ENCODE results near the gene FAM83D. TPM values are rescaled to one million over a fixed set of nuclear protein-coding genes. Genes with fewer than 3 reads are reported as not detected.

Gene FAM83D, protein sequence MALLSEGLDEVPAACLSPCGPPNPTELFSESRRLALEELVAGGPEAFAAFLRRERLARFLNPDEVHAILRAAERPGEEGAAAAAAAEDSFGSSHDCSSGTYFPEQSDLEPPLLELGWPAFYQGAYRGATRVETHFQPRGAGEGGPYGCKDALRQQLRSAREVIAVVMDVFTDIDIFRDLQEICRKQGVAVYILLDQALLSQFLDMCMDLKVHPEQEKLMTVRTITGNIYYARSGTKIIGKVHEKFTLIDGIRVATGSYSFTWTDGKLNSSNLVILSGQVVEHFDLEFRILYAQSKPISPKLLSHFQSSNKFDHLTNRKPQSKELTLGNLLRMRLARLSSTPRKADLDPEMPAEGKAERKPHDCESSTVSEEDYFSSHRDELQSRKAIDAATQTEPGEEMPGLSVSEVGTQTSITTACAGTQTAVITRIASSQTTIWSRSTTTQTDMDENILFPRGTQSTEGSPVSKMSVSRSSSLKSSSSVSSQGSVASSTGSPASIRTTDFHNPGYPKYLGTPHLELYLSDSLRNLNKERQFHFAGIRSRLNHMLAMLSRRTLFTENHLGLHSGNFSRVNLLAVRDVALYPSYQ
- 73.9 and 76.7 TPM in 2 replicates for total RNA-seq (ENCODE audit: low replicate concordance)

DNA sequence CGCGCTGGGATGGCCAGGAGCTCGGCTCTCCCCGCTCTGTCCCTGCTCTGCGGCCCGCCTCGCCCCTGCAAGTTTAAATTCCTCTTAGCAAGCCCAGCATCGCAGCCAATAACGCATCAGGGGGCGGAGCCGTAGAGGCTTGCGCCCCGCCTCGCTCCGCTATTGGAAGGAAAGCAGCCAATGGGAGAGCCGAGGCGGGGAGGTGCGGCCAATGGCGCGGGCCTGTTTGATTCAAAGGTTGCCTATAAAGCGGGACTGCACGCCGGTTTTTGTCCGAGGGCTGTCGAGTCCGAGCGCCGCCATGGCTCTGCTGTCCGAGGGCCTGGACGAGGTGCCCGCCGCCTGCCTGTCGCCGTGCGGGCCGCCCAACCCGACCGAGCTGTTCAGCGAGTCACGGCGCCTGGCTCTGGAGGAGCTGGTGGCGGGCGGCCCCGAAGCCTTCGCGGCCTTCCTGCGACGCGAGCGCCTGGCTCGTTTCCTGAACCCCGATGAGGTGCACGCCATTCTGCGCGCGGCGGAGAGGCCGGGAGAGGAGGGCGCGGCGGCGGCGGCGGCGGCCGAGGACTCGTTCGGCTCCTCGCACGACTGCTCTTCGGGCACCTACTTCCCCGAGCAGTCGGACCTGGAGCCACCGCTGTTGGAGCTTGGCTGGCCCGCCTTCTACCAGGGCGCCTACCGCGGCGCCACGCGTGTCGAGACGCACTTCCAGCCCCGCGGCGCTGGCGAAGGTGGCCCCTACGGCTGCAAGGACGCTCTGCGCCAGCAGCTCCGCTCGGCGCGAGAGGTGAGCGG, at the start of gene FAM83D:
Gene FAM83D, plus strand, starts transcription at position 276 of the 792 bp plus-strand sequence. Its CDS starts 26 bp downstream, at position 302.
- Histone ChIP-seq H3F3A (ENCODE audit: low read depth) (peaks cover 13% of the 10 kb centered on the region), H3K9ac (peak within 1 kb of the TSS; percentile 73), H3K27me3 (no peaks in the 10 kb centered on the region), H3K36me3 (no peaks in the 10 kb centered on the region), H3K27ac (no peak within 1 kb of the TSS), H3K4me3 (peak within 1 kb of the TSS; percentile 83), H3K4me1 (peaks cover 17% of the 10 kb centered on the region), H2AFZ (replicated peaks) (peak within 1 kb of the TSS; percentile 32), H3K9me3 (ENCODE audit: low read depth) (no peaks in the 10 kb centered on the region), H3K4me2 (peak within 1 kb of the TSS; percentile 96), H4K20me1 (ENCODE audit: low read depth) (peaks cover 45% of the 10 kb centered on the region), H3K79me2 (ENCODE audit: low read depth) (peaks cover 50% of the 10 kb centered on the region)
- peak; percentile 26 for TF ChIP-seq EZH2 (IDR thresholded peaks at IDR 0.05)
- TF ChIP-seq, protein P1, sequence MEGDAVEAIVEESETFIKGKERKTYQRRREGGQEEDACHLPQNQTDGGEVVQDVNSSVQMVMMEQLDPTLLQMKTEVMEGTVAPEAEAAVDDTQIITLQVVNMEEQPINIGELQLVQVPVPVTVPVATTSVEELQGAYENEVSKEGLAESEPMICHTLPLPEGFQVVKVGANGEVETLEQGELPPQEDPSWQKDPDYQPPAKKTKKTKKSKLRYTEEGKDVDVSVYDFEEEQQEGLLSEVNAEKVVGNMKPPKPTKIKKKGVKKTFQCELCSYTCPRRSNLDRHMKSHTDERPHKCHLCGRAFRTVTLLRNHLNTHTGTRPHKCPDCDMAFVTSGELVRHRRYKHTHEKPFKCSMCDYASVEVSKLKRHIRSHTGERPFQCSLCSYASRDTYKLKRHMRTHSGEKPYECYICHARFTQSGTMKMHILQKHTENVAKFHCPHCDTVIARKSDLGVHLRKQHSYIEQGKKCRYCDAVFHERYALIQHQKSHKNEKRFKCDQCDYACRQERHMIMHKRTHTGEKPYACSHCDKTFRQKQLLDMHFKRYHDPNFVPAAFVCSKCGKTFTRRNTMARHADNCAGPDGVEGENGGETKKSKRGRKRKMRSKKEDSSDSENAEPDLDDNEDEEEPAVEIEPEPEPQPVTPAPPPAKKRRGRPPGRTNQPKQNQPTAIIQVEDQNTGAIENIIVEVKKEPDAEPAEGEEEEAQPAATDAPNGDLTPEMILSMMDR (IDR thresholded peaks at IDR 0.05): no peak
- peaks cover 28% of the 10 kb centered on the region for H3K4me1 Mint-ChIP-seq
- peak; percentile 98 for DNase-seq (ENCODE audit: low spot score)
- peak within 1 kb of the TSS; percentile 95 for H3K4me3 Mint-ChIP-seq
- peak within 1 kb of the TSS; percentile 66 for H3K27ac Mint-ChIP-seq
- H3K36me3 Mint-ChIP-seq: peaks cover 13% of the 10 kb centered on the region
- H3K9me3 Mint-ChIP-seq: no peaks in the 10 kb centered on the region
- H3K27me3 Mint-ChIP-seq (ENCODE audit: insufficient read depth, low read depth): peaks cover 5% of the 10 kb centered on the region

DNA sequence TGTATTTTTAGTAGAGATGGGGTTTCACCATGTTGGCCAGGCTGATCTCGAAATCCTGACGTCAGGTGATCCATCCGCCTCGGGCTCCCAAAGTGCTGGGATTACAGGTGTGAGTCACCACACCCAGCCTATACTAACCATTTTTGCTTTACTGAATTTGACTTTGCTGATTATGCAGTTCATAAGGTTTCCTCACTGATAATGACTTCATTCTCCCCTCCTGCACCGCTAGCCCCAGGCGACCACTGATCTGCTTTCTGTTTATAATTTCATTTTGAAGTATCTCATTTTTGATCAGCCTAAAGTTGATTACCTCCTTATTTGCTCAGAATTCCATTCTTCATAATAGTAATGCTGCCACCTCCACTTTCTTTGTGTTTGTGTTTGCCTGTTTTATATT, 48.7 kb upstream of the FAM83D start:
- H4K20me1 ChIP-seq (ENCODE audit: low read depth): peaks cover 27% of the 10 kb centered on the region
- no peak overlapping the region for H3K4me3 Mint-ChIP-seq
- H3K79me2 ChIP-seq (ENCODE audit: low read depth): no peaks in the 10 kb centered on the region
- no peak overlapping the region for H3K4me2 ChIP-seq
- H3K9me3 ChIP-seq (ENCODE audit: low read depth): no peaks in the 10 kb centered on the region
- no peaks in the 10 kb centered on the region for H3K4me1 Mint-ChIP-seq
- no peak overlapping the region for H2AFZ ChIP-seq (replicated peaks)
- H3K36me3 Mint-ChIP-seq: no peaks in the 10 kb centered on the region
- H3K4me3 ChIP-seq: no peak overlapping the region
- H3K9ac ChIP-seq: no peak overlapping the region
- H3K27me3 ChIP-seq: peaks cover 7% of the 10 kb centered on the region
- H3K4me1 ChIP-seq: no peaks in the 10 kb centered on the region
- H3K36me3 ChIP-seq: no peaks in the 10 kb centered on the region
- H3K27ac Mint-ChIP-seq: no peak overlapping the region
- peaks cover 21% of the 10 kb centered on the region for H3K27me3 Mint-ChIP-seq (ENCODE audit: insufficient read depth, low read depth)
- no peak overlapping the region for H3K27ac ChIP-seq
- H3F3A ChIP-seq (ENCODE audit: low read depth): no peaks in the 10 kb centered on the region
- DNase-seq (ENCODE audit: low spot score): no peak
- no peak for TF ChIP-seq EZH2 (IDR thresholded peaks at IDR 0.05)
- TF ChIP-seq EZH2phosphoT487 (IDR thresholded peaks at IDR 0.05): no peak
- TF ChIP-seq, protein P1 (IDR thresholded peaks at IDR 0.05): no peak
- no peaks in the 10 kb centered on the region for H3K9me3 Mint-ChIP-seq

DNA sequence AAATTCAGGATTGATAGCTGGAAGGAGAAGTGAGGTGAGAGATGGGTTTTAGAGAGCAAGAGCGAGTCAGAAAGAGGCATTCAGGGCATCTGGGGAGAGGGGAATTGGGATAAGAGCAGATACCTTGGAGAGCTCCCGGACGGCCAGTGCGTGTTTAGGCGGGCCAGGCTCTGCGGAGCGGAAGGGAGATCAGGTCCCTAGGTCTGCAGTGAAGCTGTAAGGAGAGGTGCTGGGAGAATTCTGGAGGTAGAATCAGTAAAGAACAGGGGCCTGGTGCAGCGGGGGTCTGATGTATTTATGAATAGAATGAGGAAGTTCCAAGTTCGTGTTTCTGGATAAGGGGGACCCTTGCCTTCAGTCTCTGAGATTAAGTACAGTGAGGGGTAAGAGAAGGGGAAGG, 47.4 kb upstream of the FAM83D start:
- H3F3A ChIP-seq (ENCODE audit: low read depth): no peaks in the 10 kb centered on the region
- H2AFZ ChIP-seq (replicated peaks): no peak overlapping the region
- H3K4me1 Mint-ChIP-seq: no peaks in the 10 kb centered on the region
- peaks cover 7% of the 10 kb centered on the region for H3K27me3 ChIP-seq
- H3K27ac Mint-ChIP-seq: no peak overlapping the region
- DNase-seq (ENCODE audit: low spot score): peak; percentile 79
- H3K27ac ChIP-seq: no peak overlapping the region
- TF ChIP-seq EZH2 (IDR thresholded peaks at IDR 0.05) (no peak), EZH2phosphoT487 (IDR thresholded peaks at IDR 0.05) (no peak)
- TF ChIP-seq, protein P1 (IDR thresholded peaks at IDR 0.05): no peak
- peaks cover 18% of the 10 kb centered on the region for H3K27me3 Mint-ChIP-seq (ENCODE audit: insufficient read depth, low read depth)
- H4K20me1 ChIP-seq (ENCODE audit: low read depth): peaks cover 39% of the 10 kb centered on the region
- H3K4me3 Mint-ChIP-seq: no peak overlapping the region
- no peaks in the 10 kb centered on the region for H3K79me2 ChIP-seq (ENCODE audit: low read depth)
- no peak overlapping the region for H3K9ac ChIP-seq
- H3K36me3 Mint-ChIP-seq: no peaks in the 10 kb centered on the region
- no peaks in the 10 kb centered on the region for H3K9me3 ChIP-seq (ENCODE audit: low read depth)
- no peaks in the 10 kb centered on the region for H3K4me1 ChIP-seq
- H3K4me2 ChIP-seq: no peak overlapping the region
- H3K9me3 Mint-ChIP-seq: no peaks in the 10 kb centered on the region
- no peak overlapping the region for H3K4me3 ChIP-seq
- H3K36me3 ChIP-seq: no peaks in the 10 kb centered on the region

Data from neural progenitor cell (in vitro differentiated cells).